IPS DF 4.7 (cell line): ENCODE results near the gene PCSK4.
"Not testable (repeated sequence)": the region's sequence is repeated elsewhere in the genome, so short reads cannot be mapped to it uniquely, and the experiment has no call there.

Source experiments
- DNase-seq: peaks from one replicate; pipeline ENCODE4 v3.0.0-alpha.2; 2013; ENCODE audit warnings: low spot score; ENCODE audit errors: extremely low read depth

The PCSK4 gene

DNA sequence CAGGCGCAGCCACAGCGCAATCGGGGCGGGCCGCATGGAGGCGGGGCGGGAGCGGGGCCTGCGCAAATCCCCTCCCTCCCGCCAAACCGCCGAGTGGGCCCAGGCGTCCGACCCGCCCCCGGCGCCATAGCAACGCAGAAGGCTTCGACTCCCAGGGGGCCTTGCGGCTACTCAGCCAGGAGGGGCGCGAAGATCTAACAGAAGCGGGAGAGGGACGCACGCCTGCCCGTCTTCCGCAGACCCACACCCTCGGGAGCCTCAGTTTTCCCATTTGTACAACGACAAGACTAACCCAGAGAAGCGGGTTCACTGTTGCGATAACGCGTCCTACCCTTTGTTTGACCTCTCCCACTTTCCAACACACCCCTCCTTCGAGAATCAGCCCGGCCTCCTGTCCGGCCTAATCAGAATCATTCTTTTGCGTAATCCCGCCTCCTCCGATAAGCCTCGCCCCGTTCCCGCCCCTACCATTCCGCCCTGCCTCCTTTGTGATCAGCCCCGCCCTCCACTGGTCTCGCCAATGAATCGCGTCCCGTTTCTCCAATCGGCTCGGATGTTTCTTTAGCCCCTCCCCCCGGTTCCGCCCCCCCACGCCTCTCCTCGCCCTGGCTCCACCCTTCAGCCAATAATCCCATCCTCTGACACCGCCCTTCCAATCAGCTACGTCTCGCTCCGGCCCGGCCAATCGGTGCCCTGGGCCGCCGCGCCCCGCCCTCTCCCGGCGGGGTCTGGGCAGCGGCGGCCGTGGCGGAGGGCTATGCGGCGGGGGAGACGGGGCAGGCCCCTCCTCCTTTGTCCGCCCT, at the start of gene PCSK4:
Gene PCSK4, minus strand, starts transcription at position 40 of the 803 bp plus-strand sequence. Its CDS starts 4 bp downstream, at position 36.
- peak; percentile 64 for DNase-seq

DNA sequence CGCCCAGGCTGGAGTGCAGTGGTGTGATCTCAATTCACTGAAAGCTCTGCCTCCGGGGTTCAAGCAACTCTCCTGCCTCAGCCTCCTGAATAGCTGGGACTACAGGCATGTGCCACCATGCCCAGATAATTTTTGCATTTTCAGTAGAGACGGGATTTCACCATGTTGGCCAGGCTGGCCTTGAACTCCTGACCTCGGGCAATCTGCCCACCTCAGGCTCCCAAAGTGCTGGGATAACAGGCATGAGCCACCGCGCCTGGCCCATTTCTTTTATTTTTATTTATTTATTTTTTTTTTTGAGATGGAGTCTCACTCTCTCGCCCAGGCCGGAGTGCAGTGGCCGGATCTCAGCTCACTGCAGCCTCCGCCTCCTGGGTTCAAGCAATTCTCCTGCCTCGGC, 49.6 kb upstream of the PCSK4 start:
- not testable (repeated sequence) for DNase-seq

DNA sequence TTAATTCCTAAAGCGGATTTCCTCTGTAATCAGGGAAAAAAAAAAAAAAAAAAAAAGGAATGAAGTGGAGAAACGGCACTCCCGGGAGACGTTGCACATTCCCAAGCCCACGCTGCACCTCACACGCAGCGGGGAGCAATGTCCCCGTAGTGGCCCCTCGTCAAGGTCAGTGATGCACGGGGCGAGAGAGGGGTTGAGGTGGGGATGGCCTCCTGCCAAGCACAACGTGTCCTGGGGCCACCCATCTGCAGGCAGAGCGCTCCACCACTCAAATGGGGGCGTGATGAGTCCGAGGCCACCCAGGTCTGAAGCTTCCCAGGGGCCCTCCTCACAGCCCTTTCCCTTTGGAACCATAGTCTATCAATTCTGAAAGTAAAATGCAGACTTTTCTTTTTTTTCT, 48.8 kb upstream of the PCSK4 start:
- no peak for DNase-seq

DNA sequence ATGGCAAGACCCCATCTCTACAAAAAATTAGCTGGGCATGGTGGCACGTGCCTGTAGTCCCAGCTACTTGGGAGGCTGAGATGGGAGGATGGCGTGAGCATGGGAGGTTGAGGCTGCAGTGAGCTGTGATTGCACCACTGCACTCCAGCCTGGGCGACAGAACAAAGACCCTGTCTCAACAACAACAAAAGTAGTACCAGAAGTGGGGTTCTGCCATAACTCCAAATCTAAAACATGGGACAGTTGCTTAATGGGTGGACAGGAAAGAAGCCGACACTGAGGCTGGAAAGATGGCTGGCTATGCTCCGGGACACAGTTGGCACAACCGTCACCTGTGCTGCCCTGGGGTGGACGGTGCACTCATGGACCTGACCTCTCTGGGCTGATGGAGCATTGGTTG, 45.5 kb upstream of the PCSK4 start:
- DNase-seq, result not testable (repeated sequence)

DNA sequence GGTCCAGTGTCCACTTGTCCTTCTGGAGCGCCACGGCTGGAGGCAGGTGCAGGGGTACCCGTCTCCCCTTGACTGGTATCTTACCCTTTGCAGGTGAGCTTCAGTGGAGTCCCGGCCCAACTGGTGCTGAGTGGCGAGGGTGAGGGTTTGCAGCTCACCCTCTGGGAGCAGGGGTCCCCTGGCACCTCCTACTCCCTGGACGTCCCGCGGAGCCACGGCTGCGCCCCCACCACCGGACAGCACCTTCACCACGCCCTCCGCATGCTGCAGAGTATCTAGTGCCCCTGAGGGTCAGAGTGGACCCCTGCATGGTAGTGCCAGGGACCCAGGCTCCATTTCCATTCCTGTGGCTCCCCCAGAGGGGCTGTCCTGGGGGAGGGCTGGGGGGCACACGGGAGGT, 44.8 kb upstream of the PCSK4 start:
- DNase-seq, result no peak

DNA sequence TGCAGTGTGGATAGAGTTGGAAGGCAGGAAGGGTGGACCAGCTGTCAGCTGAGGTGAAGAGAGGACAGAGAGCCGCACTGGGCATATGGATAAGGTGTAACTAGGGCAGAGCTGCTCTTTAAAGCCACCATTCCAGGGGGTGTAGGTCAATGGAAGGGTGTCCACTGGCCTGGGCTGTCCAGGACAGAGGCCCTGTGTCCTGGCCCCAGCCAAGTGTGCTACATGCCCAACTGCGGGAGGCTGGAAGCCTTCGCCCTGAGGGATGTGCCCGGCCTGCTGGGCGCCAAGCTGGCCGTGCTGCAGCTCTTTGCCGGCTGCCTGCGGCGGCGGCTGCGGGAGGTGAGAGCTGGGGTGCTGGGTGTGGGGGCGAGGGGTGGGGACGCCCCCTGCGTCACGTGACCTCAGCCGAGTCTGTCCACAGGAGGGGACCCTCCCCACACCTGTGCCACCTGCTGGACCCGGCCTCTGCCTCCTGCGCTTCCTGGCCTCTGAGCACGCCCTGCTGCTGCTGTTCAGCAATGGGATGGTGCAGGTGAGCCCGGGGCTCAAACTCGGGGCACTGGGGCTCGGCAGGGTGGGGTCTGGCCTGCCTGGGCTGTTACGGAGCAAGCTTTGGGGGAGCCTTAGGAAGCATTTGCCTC, 43.5 kb upstream of the PCSK4 start:
- no peak for DNase-seq

DNA sequence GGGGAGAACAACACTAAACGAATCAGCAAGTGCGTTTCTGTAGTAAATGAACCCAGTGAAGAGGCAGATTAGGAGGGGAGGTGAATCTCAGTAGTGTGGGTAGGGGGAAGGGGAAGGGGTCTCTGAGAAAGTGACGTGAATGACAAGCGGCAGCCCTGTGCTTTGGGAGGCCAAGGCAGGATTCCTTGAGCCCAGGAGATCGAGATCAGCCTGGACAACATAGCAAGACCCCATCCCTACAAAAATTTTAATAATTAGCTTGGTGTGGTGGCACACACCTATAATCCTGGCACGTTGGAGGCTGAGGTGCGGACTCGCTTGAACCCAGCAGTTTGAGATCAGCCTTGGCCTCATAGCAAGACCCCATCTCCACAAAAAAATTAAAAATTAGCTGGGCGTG, 41.9 kb upstream of the PCSK4 start:
- no peak for DNase-seq

DNA sequence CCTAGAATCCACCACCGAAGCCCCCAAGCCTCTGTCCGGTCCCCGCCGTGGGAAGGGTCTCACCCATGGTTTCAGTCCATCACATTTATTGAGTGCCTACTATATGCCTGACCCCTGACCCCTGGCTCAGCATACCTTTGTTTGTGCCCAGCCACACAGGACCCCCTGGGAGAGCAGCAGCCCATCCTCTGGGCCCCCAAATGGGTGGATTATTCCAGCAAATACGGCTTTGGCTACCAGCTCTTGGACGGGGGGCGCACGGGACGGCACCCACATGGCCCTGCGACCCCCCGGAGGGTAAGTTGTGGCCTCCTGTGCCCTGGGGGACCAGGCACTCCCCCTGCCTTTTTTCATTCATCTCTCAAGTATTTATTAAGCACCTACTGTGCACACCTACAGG, 41.4 kb upstream of the PCSK4 start:
- DNase-seq, result no peak

DNA sequence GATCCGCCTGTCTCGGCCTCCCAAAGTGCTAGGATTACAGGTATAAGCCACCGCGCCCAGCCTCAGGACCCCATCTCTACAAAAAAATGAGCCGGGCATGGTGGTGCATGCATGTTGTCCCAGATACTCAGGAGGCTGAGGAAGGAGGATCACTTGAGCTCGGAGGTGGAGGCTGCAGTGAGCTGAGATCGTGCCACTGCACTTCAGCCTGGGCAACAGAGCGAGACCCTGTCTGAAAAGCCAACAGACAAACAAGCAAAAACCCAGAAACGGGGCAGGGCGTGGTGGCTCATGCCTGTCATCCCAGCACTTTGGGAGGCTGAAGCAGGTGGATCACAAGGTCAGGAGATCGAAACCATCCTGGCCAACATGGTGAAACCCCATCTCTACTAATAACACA, 40.7 kb upstream of the PCSK4 start:
- DNase-seq, result not testable (repeated sequence)

DNA sequence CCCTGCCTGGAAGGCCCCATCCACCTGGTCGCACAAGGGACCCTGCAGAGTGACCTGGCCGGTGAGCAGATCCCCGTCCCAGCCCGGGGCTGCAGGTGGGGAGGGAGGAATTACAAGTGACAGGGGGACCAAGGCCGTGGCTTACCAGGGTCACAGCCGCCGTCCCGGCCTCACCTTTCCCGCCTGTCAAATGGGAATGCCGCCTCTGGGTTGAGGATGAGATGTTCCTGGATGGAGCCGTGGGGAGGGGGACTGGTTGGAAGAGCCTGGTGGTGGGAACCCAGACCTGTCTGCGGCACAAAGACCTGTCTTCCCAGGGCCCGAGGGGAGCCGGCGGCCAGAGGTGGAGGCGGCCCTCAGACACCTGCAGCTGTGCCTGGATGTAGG, 39.3 kb upstream of the PCSK4 start:
- no peak for DNase-seq

DNA sequence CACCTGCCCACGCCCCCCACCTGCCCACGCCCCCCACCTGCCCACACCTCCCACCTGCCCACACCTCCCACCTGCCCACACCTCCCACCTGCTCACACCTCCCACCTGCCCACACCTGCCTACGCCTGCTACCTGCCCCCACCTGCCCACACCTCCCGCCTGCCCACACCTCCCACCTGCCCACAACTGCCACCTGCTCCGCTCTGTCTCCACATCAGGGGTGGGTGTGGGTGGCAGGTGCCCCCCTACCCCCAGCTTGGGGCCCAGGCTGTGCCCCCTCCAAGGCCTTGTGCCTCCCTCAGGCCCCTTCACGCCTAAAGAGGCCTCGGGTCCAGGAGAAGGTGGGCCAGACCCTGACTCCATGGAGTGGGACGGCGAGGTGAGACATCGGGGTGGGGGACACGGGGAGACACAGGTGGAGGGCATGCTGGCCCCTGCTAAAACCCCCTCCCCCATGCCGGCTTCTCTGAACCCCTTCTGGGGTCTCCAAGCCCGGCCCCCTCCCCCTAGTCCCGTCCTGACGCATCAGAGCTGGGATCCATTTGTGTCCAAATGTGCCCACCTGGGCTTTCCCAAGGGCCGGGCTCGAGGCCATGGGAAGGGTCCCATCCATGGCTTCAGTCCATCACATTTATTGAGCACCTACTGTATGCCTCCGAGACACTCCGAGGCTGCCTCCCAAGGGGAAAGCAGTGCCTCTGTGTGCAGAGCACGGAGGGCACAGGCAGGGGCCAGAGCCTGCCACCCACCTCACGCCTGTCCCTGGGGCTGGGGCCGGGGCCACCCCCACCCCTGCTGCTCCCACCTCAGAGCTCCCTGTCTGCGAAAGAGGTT, 38.7 kb upstream of the PCSK4 start:
- DNase-seq, result no peak

DNA sequence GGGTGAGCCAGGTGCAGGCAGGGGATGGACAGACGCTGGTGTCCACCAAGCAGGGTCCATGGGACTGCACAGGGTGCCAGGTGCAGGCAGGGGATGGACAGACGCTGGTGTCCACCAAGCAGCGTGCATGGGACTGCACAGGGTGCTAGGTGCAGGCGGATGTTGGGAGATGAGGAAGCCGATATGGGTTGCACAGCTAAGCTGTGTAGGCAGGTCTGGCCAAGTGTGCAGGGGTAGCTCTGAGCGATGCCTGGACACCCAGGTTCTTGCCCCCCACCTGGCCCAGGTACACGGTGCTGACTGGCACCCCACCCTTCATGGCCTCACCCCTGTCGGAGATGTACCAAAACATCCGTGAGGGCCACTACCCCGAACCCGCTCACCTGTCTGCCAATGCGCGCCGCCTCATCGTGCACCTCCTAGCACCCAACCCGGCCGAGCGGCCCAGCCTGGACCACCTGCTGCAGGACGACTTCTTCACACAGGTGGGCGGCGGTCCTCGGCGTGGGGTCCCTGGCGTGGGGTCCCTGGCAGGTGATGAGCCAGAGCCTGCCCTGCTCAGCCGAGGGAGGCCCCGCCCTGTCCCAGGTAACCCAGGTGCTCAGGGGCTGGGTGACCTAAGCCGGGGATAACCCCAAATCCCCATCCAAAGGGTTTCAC, 37.6 kb upstream of the PCSK4 start:
- no peak for DNase-seq

DNA sequence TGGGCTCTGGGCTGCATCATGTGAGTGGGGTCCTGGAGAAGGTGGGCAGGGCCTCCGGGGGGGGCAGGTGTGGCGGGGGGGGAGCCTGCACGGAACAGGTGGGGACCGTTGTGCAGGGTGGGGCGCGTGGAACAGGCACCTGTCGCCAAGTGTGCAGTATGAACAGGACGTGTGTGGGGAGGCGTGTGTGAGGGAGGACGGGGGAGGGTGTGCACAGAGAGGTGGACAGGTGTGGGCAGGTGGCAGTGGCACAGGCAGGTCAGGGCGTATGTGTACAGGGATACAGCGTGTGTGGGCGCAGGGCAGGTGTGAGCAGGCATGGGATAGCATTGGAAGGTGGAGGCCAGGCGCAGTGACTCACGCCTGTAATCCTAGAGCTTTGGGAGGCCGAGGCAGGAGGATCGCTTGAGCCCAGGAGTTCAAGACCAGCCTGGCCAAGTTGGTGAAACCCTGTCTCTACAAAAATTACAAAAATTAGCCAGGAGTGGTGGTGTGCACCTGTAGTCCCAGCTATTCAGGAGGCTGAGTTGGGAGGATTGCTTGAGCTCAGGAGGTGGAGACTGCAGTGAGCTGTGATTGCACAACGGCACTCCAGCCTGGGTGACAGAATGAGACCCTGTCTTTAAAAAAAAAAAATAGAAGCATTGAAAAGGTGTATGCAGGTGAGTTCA, 37.0 kb upstream of the PCSK4 start:
- no peak for DNase-seq

DNA sequence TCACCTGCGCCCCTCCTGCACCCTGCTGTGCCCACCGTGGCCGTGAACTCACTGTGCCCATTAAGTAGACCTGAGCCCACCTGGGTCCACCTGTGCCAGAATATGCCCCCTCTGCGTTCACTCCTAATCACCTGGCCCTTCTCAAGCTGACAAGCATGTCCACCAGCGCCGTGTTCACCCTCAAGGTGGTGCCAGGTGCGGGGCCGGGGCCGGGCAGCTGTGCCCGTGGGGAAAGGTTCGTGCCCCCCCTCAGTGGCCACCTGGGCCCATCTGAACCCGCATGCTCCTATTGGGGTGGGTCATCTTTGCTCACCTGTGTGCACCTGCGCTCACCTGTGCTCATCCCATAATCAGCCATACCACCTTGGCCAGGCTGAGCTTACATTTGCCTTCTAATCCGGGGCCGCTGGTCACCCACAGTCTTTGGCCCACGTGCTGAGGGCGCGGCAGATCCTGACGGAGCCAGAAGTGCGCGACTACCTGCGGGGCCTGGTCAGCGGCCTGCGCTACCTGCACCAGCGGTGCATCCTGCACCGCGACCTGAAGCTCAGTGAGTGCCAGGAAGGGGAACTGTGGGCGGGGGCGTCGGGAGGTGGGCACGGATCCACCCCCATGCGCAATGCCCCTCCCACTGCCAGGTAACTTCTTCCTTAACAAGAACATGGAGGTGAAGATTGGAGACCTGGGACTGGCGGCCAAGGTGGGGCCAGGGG, 36.1 kb upstream of the PCSK4 start:
- DNase-seq, result no peak

DNA sequence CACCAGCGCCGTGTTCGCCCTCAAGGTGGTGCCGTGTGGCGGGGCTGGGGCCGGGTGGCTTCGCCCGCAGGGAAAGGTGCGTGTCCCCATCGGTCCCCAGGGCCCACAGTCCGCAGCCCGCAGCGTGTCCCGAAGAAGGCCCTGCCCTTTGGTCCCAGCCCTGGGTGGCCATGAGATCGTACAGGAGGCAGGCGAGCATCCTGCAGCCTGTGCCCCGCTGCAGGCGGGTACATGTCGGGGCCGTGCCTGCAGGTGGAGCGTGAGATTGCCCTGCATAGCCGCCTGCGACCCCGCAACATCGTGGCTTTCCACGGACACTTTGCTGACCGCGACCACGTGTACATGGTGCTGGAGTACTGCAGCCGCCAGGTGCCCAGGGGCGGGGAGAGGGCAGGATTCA, 35.2 kb upstream of the PCSK4 start:
- DNase-seq, result no peak

DNA sequence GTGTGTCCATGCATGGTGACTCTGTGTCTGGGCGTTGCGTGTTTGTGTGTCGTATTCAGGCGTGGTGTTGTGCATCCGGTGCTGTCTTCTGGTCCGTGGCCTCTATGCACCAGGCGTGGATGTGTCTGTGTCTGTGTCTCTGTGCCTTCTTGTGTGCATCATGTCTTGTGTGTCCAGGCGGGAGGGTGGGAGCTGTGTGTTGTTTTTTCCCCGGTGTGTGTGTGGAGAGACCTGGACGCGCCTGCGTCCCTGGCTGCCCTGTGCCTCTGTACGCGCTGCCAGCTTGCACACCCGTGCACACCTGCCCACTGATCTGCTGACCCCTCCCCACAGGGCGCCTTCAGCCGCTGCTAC, 34.8 kb upstream of the PCSK4 start:
- DNase-seq, result no peak

DNA sequence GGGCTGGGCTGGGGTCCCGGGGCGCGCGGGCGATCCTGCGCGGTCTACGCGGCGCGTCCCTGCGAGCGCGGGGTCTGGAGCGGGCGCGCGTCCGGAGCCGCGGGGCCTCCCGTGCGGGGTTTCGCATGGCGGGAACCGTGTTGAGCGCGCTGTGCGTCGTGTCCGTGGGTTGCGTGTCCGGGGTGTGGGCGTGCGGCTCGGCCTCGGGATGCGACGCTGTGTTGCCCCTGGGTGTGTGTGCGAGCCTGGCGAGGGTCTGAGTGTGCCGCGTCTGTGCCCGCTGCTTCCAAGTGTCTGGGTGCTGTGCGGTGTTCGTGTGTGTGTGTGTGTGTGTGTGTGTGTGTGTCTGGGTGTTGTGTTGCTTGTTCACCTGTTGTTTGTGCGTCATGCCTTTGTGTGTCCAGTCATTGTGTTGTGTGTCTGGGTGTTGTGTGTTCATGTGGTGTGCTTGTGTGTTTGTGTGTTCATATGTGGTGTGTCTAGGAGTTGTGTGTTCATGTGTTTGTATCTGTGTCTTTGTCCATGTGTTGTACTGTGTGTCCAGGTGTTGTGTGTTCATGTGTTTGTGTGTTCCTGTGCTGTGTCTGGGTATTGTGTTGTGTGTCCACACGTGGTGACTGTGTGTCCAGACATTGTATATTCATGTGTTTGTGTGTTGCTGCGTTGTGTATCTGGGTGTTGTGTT, 34.3 kb upstream of the PCSK4 start:
- no peak for DNase-seq

DNA sequence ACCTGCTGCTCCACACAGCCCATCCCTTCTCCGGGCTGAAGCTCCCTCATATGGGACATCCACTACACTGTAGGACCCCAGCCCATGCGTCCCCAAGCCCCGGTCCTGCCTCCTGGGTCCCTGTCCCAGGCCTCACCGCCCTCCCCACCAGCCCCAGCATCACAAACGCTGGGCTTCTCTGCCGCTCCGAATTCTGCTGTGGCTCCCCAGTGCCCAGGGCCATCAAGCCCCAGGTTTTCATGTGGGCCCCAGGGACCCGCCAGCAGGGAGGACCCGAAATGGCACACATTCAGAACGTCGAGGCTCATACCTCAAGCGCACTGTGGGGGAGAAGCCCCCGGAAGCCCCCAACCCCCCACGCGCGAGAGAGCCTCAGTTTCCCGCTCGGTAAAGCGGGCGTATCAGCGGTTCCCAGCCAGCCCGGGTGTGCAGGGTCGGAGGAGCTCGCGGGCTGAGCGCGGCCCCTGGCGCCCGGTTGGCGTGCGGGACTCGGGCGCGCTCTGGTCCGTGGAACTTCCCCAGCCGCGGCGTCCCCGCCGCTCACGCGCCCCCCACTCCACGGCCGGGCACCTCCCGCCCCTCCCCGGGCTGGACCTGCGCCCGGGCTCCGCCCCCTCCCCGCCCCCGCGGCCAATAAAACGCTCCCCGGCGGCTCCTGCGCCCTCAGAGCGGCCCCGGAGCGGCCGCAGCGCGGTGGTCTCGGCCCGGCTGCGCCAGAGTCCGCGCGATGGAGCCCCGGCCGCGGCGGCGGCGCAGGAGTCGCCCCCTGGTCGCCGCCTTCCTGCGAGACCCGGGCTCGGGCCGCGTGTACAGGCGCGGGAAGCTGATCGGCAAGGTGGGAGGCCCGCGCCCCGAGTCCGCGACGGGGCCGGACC, 33.5 kb upstream of the PCSK4 start, which contains the start of gene PLK5:
Gene PLK5, plus strand, starts transcription at position 666 of the 875 bp plus-strand sequence. CDS start 2,920 bp downstream, outside the sequence.
- no peak for DNase-seq

DNA sequence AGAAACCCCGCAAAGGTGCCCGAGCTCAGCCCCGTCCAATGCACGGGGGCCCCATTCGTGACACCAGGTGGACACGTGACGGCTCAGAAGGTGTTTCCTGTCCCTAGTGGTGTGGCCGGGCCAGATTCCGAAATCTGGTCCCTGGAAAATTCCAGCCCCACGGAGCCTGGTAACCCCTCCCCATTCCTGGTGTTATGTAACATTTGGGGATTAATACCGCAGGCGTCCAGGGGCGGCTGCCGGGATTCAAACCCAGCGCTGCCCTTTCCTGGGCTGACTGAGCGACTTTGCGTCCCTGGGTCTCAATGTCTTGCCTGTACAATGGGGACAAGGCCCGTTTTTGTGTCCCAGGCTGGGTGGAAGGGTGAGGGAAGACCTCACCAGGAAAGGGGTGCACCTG, 32.7 kb upstream of the PCSK4 start:
- no peak for DNase-seq
